DMS153 treated with DMSO at 0.1 percent for 48 hours (cell line): ENCODE measurements around the gene ENO2.

Source experiments
- DNase-seq: peaks from one replicate; lab custom pipeline; 2025; ENCODE audit not compliant: unreplicated experiment; lab: John Stamatoyannopoulos, UW

The ENO2 gene

GRCh38 chr12:6959058-6959804 is 44.9 kb downstream of the ENO2 start:
- no peak for DNase-seq

DNA sequence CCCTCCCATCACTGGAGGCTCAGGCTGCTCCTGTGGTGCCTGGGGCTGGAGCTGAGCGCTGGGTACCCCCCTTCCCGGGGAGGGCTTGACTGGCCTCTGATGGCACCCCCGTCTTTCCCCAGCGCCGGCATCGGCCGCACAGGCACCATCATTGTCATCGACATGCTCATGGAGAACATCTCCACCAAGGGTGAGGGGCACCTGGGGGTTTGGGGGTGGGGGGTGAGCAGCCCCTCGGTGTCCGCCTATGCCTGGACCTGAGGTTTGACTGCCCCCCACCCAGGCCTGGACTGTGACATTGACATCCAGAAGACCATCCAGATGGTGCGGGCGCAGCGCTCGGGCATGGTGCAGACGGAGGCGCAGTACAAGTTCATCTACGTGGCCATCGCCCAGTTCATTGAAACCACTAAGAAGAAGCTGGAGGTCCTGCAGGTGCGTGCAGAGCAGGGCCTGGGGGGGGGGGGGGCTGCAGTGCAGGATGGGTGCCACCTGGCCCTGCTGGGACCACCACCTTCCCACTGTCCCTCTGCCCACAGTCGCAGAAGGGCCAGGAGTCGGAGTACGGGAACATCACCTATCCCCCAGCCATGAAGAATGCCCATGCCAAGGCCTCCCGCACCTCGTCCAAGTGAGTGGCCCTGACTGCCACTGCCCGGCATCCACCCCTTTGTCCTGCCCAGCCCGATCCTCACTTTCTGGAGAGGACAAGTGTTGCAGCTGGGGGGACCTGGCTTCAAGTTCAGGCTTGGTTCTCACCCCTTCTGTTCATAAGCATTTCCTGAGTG is 45.6 kb downstream of the ENO2 start:
- DNase-seq = no peak

DNA sequence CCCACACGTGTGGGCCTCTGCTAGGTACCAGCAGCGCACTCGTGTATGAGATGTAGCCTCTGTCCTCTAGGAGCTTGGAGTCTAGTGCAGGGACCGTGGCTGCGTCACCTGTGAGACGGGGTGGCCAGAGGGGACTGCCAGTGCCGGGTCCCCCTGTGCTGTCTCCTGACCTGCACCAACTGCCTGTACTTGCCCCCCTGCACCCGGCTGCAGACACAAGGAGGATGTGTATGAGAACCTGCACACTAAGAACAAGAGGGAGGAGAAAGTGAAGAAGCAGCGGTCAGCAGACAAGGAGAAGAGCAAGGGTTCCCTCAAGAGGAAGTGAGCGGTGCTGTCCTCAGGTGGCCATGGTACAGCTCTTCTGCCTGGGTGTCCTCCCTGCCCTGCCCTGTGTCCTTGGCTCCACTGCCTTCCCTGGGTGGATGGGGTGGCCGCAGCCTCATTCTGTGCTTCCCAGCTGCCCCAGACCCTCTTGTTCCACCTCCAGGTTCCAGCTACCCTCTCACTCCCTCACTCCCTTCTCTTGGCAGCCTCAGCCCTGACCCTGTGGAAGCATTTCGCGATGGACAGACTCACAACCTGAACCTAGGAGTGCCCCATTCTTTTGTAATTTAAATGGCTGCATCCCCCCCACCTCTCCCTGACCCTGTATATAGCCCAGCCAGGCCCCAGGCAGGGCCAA is 46.4 kb downstream of the ENO2 start:
- no peak for DNase-seq

GRCh38 chr12:6961278-6961694 is 46.9 kb downstream of the ENO2 start:
- DNase-seq = peak; percentile 34

DNA sequence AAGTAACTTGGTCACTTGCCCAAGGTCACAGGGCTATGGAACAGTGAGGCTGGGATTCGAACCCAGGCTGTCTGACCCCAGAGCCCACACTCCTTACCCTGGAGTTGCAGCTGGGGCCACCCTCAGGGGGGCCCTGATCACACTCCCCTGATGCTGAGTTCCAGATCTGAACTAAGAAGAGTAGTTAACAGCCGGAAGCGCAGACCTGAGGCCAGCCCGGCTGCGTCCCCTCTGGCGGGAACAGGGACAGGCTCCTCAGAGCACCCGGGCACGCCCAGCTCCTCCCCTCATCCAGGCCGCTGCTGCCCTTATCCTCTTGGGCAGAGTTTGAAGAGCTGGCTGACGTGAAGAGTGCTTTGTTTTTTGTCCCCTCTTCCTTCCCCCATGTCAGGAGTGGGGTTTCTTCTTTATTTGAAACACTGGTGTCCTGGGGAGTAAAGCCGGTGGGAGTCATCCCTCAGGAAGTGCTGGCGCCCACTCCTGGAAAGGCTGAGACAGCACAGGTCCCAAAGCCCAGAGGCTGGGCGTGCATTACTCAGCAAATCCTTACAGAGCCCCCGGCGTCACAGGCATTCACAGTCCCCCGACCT is 47.4 kb downstream of the ENO2 start:
- DNase-seq = peak; percentile 78

- DNase-seq = peak; percentile 78
Observed at GRCh38 chr12:6962285-6963015, 48.1 kb downstream of the ENO2 start.

DNA sequence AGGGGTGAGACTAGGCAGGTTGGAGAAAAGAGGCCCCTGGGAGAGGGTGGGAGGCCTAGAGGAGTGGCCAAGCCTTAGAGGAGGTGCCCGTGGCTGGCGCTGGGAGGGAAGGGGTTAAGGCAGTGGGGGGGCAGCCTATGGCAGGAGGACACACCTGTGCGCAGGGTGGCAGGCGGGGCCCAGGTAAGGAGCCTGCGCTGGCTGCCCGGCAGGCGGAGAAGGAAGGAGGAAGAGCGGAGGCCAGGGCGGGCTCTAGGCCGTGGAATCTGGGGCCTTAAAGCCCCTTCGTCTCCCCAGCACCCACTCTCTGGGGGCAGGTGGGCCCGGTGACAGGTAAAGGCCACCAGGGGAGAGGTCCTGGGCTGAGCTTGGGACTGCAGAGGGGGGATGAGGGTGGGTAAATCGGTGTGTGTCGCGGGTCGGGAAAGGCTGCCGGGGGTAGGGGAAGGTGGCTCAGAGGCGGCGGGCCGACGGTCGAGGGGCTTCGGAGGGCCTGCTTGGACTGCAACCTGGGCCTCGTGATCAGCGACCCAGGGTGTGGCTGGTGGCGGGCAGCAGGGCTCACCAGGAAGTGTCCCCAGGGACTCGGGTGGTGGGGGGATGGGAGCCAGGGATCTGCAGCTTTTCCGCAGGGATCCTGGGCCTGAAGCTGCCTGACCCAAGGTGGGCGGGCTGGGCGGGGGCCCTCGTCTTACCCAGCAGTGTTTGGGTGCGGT is 48.8 kb downstream of the ENO2 start:
- DNase-seq = peak; percentile 80

GRCh38 chr12:6963791-6964413 is 49.5 kb downstream of the ENO2 start:
- peak; percentile 19 for DNase-seq

GRCh38 chr12:6964605-6965025 is 50.2 kb downstream of the ENO2 start:
- DNase-seq = no peak

DNA sequence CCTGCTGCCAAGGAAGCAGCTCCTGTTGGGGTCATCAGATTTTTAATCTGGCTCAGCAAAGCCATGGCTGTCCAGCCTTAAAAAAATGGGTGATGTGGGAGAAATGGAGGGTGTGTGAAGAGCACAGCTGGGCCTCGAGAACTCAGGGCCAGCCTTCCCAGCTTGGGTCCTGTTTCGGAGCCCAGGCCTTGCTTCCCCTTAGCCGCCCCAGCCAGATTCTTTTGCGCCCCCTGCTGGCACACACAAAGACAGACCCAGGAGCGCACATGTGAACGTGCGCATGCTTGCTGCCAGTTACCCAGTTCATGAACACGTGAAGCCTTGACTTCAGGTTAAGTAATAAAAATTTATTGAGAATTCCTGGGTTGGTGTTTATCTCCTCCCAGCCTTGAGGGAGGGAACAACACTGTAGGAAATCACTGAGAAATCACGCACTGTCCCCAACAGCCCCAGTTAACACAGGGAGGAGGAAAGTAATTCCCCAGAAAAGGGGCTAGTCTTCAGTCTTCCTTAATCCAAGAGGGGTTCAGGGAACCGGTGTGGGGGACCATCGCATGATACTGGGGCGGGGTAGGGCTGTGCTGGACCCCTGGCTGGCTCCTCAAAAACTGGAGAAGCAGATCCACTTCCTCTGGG is 50.8 kb downstream of the ENO2 start:
- DNase-seq = peak; percentile 37

GRCh38 chr12:6965714-6966113 is 51.3 kb downstream of the ENO2 start:
- no peak for DNase-seq

DNA sequence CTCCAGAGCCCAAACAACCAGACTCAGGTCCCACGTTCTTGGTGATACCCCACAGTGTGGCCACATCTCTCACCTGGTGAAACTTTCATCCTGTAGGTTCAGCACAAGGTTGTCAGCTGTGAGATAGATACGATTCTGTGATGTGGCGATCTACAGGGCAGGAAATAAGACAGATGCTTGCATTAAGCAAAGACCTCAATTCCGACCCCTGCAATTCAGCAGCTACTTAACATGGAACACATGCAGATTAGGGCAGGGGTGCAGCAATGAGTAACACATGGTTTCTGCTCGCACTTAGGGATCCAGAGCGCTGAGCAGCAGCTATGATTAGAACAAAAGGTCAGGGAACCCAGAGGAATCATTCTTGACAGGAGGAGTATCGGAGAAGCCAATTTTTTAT is 52.0 kb downstream of the ENO2 start:
- DNase-seq = no peak

DNA sequence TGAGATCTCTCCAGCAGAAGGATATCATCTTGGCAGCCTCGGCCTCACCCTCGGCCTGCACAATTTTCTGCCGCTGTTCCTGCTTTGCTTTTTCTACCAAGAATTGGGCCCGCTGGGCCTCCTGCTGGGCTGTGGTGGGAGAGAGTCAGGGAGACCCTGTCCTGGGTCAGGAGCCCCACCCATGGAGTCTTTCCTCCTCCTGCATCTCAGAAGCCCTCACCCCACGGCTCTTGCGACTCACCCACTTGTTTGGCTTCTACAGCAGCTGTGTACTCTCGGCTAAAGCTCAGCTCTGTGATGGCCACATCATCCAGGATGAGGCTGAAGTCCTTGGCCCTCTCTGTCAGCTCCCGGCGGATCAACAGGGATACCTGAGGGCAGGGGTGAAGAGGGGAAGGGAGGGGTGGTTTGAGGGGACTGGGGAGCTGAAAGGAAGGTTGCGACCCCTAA is 53.3 kb downstream of the ENO2 start:
- no peak for DNase-seq

DNA sequence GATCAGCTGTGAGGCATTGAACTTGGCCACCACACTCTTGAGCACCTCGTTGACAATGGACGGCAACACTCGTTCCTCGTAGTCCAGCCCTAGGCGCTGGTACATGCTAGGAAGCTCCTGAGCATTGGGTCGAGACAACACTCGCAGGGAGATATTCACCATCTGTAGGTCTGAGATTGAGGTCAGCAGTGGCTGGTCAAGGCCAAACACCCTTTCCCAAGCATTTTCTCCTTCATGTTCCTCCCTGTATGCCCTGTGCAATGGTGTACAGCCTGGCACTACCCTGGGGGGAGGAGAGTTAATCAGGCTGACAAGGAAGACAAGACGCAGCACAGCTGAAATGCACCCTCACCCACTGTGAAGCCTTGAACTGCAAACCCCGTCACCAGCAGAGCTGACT is 54.0 kb downstream of the ENO2 start:
- DNase-seq = no peak

DNA sequence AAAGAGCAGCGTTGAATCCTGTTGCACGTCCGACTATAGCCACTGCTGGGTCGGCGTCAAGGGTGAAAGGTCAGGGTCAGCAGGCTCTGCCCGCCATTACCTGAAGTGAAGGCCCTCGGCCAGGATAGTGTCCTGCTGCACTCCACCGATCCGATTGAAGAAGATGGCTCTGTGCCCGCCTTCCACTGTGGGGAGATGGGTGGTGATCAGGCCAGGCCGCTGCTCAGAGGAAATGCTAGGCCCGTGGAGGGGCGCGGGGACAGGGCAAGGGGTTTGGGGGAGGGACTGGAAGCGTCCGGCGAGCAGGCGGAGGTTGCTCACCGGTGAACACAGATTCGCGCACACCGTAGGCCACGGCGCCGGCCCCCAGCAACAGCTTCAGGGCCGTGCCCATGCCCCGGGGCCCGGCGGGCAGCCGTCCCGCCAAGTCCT is 55.7 kb downstream of the ENO2 start:
- DNase-seq = no peak
